ENCODE measurements around the gene IL37.

GRCh38 chr2:112866128-112866835 lies 44.7 kb upstream of the IL37 start:
- TF ChIP-seq CTCF (IDR thresholded peaks at IDR 0.05; ENCODE audit: low read length) (no peak), EZH2 (IDR thresholded peaks at IDR 0.05; ENCODE audit: borderline replicate concordance, low read length) (no peak)

Data from OCI-LY1 (cell line).